Hepatic stellate cell (primary cell): ENCODE measurements around the gene TRIM42.

Experiments
- DNase-seq: peaks from one replicate; pipeline ENCODE4 v3.0.0; 2011; ENCODE audit warnings: low spot score

The TRIM42 gene

GRCh38 chr3:140710711-140711389, 33.0 kb downstream of the TRIM42 start:
- no peak for DNase-seq

GRCh38 chr3:140711390-140712035, 33.6 kb downstream of the TRIM42 start:
- no peak for DNase-seq

GRCh38 chr3:140712301-140712700, 34.4 kb downstream of the TRIM42 start:
- no peak for DNase-seq

GRCh38 chr3:140715035-140715434, 37.2 kb downstream of the TRIM42 start:
- no peak for DNase-seq

- no peak for DNase-seq
Observed at GRCh38 chr3:140717921-140718320, 40.1 kb downstream of the TRIM42 start.

GRCh38 chr3:140719841-140720614, 42.2 kb downstream of the TRIM42 start:
- DNase-seq: no peak

- DNase-seq: no peak
Observed at GRCh38 chr3:140723576-140723975, 45.7 kb downstream of the TRIM42 start.

- DNase-seq: no peak
Observed at GRCh38 chr3:140724856-140725812, 47.3 kb downstream of the TRIM42 start.

- DNase-seq: no peak
Observed at GRCh38 chr3:140726066-140726465, 48.2 kb downstream of the TRIM42 start.

- no peak for DNase-seq
Observed at GRCh38 chr3:140727886-140728285, 50.0 kb downstream of the TRIM42 start.

GRCh38 chr3:140731440-140732119, 53.7 kb downstream of the TRIM42 start:
- DNase-seq: no peak

GRCh38 chr3:140733623-140734022, 55.8 kb downstream of the TRIM42 start:
- DNase-seq: no peak

- DNase-seq: peak; percentile 46
Observed at GRCh38 chr3:140736863-140737460, 59.1 kb downstream of the TRIM42 start.

- DNase-seq: no peak
Observed at GRCh38 chr3:140742116-140742515, 64.3 kb downstream of the TRIM42 start.

- no peak for DNase-seq
Observed at GRCh38 chr3:140748171-140748570, 70.3 kb downstream of the TRIM42 start.

GRCh38 chr3:140748903-140749302, 71.0 kb downstream of the TRIM42 start:
- DNase-seq: no peak
